GM19193 (cell line): ENCODE data around the gene WRAP73.

Experiments
- POLR2A ChIP-seq: IDR thresholded peaks from 4 replicates; pipeline ENCODE4 v1.6.1; 2011; ENCODE audit not compliant: insufficient read depth, insufficient read length; ENCODE audit errors: extremely low read depth

WRAP73 gene

DNA sequence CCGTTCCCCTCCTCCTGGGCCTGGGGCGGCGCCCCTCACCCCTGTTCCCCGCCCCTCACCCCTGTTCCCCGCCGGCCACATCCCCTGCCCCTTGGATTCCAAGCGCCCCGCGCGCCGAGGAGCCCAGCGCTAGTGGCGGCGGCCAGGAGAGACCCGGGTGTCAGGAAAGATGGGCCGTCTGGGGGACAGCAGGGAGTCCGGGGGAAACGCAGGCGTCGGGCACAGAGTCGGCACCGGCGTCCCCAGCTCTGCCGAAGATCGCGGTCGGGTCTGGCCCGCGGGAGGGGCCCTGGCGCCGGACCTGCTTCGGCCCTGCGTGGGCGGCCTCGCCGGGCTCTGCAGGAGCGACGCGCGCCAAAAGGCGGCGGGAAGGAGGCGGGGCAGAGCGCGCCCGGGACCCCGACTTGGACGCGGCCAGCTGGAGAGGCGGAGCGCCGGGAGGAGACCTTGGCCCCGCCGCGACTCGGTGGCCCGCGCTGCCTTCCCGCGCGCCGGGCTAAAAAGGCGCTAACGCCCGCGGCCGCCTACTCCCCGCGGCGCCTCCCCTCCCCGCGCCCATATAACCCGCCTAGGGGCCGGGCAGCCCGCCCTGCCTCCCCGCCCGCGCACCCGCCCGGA lies 2.1 kb upstream of the WRAP73 start, which contains the start of gene TP73:
Gene TP73 (plus strand): TSS at position 587 of the 618 bp plus-strand sequence. CDS start 29,850 bp downstream, outside the sequence.
- TF ChIP-seq POLR2A, result no peak

DNA sequence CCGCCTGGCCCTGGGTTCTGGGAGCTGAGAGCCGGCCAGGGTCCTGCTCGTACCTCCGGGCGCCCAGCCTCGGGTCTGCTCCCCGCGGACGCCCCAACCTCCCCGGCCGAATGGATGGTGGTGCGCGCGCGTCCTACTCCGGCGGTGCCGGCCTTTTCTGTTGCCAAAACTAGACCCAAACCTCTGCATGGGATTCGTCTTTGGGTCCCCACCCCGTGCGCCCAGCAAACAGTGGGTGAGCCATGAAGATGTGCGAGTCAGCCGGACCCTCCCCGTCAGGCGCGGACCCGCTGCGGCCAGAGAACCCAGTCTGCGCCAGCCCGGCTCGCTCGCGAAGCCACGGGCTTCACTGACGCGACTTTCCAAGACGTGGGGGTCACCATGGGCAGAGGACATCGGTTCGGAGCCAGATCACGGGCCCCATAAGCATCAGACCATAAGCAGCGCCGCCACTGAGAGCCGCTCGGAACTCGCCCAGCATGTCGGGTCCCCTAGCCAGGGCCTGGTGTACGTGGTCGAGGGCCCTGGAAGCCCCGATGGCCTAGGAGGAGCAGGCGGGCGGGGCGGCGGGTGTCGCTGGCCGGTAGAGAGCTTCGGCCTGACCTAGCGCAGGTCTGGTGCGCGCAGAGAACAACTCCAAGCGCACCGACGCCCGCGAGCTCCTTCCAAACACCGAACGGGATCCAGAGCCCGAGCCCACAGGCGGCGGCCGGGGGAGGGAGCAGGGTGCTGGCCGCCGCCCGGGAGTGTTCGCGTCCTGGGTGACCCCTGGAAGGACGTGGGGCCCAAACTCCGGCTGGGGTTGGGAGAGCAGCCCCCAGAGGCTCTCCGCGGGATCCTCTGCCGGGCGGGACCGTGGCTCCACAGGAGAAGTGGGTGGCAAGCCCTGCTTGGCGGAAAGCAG lies 1.4 kb upstream of the WRAP73 start:
- TF ChIP-seq POLR2A, result no peak

GRCh38 chr1:3650248-3651025 lies 534 bp upstream of the WRAP73 start:
- TF ChIP-seq POLR2A, result no peak

- TF ChIP-seq POLR2A, result no peak
These were observed 3.3 kb downstream of the WRAP73 start for GRCh38 chr1:3646596-3646995.

DNA sequence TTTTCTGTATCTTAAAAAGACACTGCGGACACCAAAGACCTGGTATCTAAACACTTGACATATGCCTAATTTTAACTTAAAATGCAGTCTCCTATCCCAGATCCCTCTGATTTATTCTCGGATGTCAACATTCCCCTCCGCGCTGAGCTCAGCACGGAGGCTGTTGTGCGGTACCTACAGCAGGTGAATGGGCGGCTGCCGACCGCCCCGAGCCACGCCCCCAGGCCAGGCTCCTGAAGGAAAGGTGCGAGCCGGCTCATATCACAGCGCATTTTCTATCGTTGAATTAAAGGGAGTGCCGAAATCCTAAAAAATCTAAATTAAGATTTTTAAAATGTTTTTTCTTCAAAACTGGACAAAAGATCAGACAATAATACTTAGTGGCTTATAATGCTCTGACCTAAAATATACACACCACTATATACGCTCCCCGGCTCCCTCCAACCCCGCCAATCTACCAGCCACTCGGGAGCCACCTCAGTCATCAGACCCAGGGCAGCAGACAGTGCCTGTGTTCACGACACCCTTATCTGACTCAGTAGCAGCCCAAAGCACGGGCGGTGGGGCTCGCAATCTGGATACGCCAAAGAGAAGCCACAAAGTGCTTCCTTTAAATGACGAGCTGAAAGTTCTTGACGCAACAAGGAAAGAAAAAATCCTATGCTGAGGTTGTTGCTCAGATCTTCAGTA lies 4.1 kb downstream of the WRAP73 start:
- no peak for TF ChIP-seq POLR2A

GRCh38 chr1:3645247-3645646 lies 4.7 kb downstream of the WRAP73 start:
- no peak for TF ChIP-seq POLR2A

DNA sequence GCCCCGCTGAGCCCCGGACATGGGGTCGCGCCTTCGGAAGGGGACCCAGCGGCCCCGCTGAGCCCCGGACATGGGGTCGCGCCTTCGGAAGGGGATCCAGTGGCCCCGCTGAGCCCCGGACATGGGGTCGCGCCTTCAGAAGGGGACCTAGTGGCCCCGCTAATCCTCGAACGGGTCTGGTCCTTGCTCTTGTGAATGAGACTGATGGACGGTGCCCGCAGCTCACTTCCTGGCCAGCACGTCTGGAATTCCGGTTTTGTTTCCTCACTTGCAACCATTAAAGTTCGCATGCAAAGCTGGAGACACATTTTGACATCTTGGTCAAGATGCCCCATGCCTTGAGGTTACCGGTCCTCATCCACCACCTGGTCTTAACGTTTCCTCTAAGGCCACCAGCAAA lies 5.6 kb downstream of the WRAP73 start:
- TF ChIP-seq POLR2A, result no peak

DNA sequence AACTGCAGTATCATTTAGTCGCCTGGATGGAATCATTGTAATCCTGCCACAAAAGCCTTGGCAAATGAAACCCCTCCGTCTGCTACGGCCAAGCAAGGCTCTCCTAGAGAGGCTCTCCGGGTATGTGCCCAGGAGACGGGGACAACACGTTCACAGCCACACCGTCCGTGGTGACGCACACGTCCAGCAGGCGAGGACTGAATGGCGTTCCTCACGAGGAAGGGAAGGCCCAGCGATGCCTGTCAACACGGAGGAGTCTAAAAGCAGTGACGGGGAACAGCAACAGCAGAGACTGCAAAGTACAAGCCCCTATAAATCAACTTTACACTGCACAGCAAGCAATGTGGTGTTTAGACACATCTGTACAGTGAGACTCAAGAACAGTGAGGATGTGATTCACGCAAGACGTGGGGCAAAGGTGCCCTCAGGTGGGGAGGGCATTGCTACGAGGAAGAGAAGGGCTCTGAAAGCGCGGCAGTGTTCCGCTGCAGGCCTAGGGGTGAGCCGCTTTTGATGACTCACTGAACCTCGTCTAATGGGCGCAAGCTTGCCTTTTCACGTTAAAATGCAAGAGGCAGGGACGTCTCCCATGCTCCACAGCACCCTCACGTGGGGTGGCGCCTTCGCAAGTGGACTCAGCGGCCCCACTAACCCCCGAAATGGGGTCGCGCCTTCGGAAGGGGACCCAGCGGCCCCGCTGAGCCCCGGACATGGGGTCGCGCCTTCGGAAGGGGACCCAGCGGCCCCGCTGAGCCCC lies 6.8 kb downstream of the WRAP73 start:
- TF ChIP-seq POLR2A, result no peak

DNA sequence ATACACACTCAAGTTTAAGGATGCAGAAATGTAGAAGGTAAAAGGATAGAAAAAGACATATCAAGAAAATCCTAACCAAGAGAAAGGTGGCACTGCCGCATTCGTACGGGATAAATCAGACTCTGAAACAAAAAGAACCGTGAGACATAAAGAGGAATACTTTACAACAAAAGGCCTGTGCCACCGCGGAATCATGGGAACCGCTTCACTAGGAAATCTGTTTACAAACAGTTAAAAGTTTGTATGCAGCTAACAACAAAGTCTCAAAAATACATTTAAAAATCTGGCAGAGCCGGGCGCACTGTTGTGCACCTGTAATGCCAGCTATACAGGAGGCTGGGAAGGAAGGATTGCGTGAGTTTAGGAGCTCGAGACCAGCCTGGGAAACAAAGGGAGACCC lies 8.1 kb downstream of the WRAP73 start:
- no peak for TF ChIP-seq POLR2A

- TF ChIP-seq POLR2A, result no peak
These were observed 8.7 kb downstream of the WRAP73 start for GRCh38 chr1:3641046-3641760.

DNA sequence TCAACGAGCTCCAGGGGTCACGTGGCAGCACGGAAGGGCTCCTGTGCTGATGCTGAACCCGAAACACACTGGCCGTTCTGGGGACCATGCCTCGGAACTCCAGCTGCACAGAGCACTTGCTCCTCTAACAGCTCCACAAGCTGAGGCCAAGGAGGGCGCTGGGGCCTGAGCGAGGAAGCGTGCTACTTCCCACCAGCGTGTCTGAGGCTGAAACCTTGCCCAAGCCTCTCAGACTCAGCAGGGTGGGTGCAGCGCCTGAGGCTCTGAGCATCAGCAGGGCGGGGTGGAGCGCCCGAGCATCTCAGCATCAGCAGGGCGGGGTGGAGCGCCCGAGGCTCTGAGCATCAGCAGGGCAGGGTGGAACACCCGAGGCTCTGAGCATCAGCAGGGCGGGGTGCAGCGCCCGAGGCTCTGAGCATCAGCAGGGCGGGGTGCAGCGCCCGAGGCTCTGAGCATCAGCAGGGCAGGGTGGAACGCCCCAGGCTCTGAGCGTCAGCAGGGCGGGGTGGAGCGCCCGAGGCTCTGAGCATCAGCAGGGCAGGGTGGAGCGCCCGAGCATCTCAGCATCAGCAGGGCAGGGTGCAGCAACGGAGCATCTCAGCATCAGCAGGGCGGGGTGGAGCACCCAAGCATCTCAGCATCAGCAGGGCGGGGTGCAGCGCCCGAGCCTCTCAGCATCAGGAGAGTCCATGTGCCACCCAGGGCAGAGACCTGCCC lies 9.6 kb downstream of the WRAP73 start:
- no peak for TF ChIP-seq POLR2A

GRCh38 chr1:3639397-3639911 lies 10.4 kb downstream of the WRAP73 start:
- TF ChIP-seq POLR2A, result no peak

DNA sequence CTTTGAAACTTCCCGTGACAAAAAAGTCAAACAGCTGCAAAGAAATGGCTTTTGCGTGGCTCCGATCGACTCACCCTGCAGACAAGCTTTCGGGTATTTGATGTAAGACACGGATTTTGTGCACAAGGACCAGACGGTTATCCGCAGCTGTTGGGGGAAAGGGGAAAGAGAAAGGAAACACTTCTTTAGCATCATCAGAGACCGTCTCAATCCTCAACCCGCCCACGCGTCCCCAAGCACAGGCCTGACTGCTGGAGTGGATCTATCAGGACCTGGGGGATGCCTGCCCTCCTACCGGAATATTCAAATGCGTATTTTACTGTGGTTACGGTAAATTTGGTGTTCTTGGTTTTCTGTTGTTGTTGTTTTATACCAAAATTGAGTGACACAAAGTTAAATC lies 11.2 kb downstream of the WRAP73 start:
- no peak for TF ChIP-seq POLR2A
